RWPE2 (cell line): ENCODE measurements around the gene EPS8.

Source experiments
- ATAC-seq: fragments of 200-7000 bp; cut with Tn5 transposase; 3 replicates; pipeline ENCODE4 v1.9.1; 2021; ENCODE audit warnings: low read depth
- DNase-seq: peaks from one replicate; pipeline ENCODE4 v3.0.0-alpha.2; 2020; ENCODE audit warnings: low spot score
- H3K27ac ChIP-seq: fragments of 450-650 bp; 2 replicates; pipeline ENCODE4 v1.5.1; 2017; ENCODE audit warnings: mild to moderate bottlenecking; ENCODE audit not compliant: poor library complexity, severe bottlenecking
- H3K27me3 ChIP-seq: fragments of 250-450 bp; sonication (Bioruptor Pico); 2 replicates; pipeline ENCODE4 v1.5.1; 2021; ENCODE audit warnings: mild to moderate bottlenecking, moderate library complexity; ENCODE audit not compliant: insufficient read depth, poor library complexity, severe bottlenecking
- H3K36me3 ChIP-seq: fragments of 250-450 bp; sonication (Bioruptor Pico); 2 replicates; pipeline ENCODE4 v1.5.1; 2020; ENCODE audit warnings: low read depth, mild to moderate bottlenecking, moderate library complexity
- H3K4me1 ChIP-seq: fragments of 250-450 bp; sonication (Bioruptor Pico); 2 replicates; pipeline ENCODE4 v1.5.1; 2021; ENCODE audit warnings: mild to moderate bottlenecking, moderate library complexity; ENCODE audit not compliant: insufficient read depth, poor library complexity, severe bottlenecking
- H3K4me3 ChIP-seq: fragments of 250-450 bp; sonication (Bioruptor Pico); 2 replicates; pipeline ENCODE4 v1.5.1; 2021; ENCODE audit warnings: mild to moderate bottlenecking, moderate library complexity; ENCODE audit not compliant: severe bottlenecking
- H3K9me3 ChIP-seq: fragments of 250-450 bp; sonication (Bioruptor Pico); 2 replicates; pipeline ENCODE4 v1.5.1; 2021; ENCODE audit warnings: mild to moderate bottlenecking, moderate library complexity; ENCODE audit not compliant: severe bottlenecking
- CTCF ChIP-seq: fragments of 450-650 bp; IDR thresholded peaks from one replicate; pipeline ENCODE4 v1.5.1; 2017; ENCODE audit warnings: mild to moderate bottlenecking, moderate library complexity; ENCODE audit not compliant: poor library complexity, severe bottlenecking

The EPS8 gene

GRCh38 chr12:15575671-15576541, 213.3 kb downstream of the EPS8 start:
- H3K4me3 ChIP-seq = no peak overlapping the region
- ATAC-seq = no peak
- DNase-seq = no peak
- no peaks in the 10 kb centered on the region for H3K4me1 ChIP-seq
- H3K27ac ChIP-seq = no peak overlapping the region
- H3K9me3 ChIP-seq = no peaks in the 10 kb centered on the region
- H3K36me3 ChIP-seq = no peaks in the 10 kb centered on the region
- no peaks in the 10 kb centered on the region for H3K27me3 ChIP-seq
- no peak for TF ChIP-seq CTCF

GRCh38 chr12:15574353-15574752, 214.8 kb downstream of the EPS8 start:
- Histone ChIP-seq H3K36me3 (no peaks in the 10 kb centered on the region), H3K4me3 (no peak overlapping the region), H3K9me3 (no peaks in the 10 kb centered on the region), H3K27me3 (no peaks in the 10 kb centered on the region), H3K27ac (no peak overlapping the region), H3K4me1 (no peaks in the 10 kb centered on the region)
- DNase-seq = no peak
- no peak for ATAC-seq
- TF ChIP-seq CTCF = no peak
